ENCODE results near the gene MGAT5B. TPM values are rescaled to one million over a fixed set of nuclear protein-coding genes. Genes with fewer than 3 reads are reported as not detected.

The MGAT5B gene
- total and polyA plus RNA-seq, 4 donors: 0.02 to 0.25 TPM; not detected in 2

GRCh38 chr17:76920364-76921139, 52.3 kb downstream of the MGAT5B start:
- 48% methylated on average over 13 of the region's 13 CpGs for WGBS
- TF ChIP-seq TAF1 (conservative IDR thresholded peaks at IDR 0.05) (no peak), ZBTB33 (IDR thresholded peaks at IDR 0.05) (no peak), GABPA (IDR thresholded peaks at IDR 0.05 in 1 of 2, conservative IDR thresholded peaks at IDR 0.05 in 1 of 2) (no peak), ATF3 (IDR thresholded peaks at IDR 0.05) (no peak), FOXA1 (IDR thresholded peaks at IDR 0.05) (no peak), HNF4G (IDR thresholded peaks at IDR 0.05) (no peak), FOXA2 (IDR thresholded peaks at IDR 0.05) (no peak), REST (IDR thresholded peaks at IDR 0.05) (no peak), CTCF (IDR thresholded peaks at IDR 0.05; ENCODE audit: low read depth, low read length, missing input control) (no peak), MAX (IDR thresholded peaks at IDR 0.05) (no peak), NR2F2 (IDR thresholded peaks at IDR 0.05) (no peak), RAD21 (IDR thresholded peaks at IDR 0.05) (no peak), EGR1 (IDR thresholded peaks at IDR 0.05; ENCODE audit: low read depth in 2 of 2) (no peak), JUND (IDR thresholded peaks at IDR 0.05) (no peak), HNF4A (conservative IDR thresholded peaks at IDR 0.05) (no peak), RXRA (IDR thresholded peaks at IDR 0.05) (no peak), SP1 (IDR thresholded peaks at IDR 0.05) (no peak)
- H3K27ac ChIP-seq (ENCODE audit: low read depth in 1 of 2, low read length in 2 of 2): no peak overlapping the region
- no peak overlapping the region for H3K4me3 ChIP-seq (ENCODE audit: low read depth in 1 of 3, low read length in 3 of 3)
- H3K36me3 ChIP-seq (ENCODE audit: control insufficient read depth in 4 of 4, insufficient read depth in 3 of 4, low read depth in 1 of 4, low read length in 3 of 4): no peaks in the 10 kb centered on the region
- H3K9ac ChIP-seq (ENCODE audit: low read depth in 1 of 2, low read length in 2 of 2): no peak overlapping the region
- no peak for DNase-seq (ENCODE audit: low spot score)
- peaks cover 0 to 13% (median 4%) of the 10 kb centered on the region in 4 donors for H3K27me3 ChIP-seq (ENCODE audit: control insufficient read depth in 4 of 4, insufficient read depth in 4 of 4, low read length in 3 of 4)
- H3K9me3 ChIP-seq (ENCODE audit: control insufficient read depth in 4 of 4, low read length in 3 of 4): no peaks in the 10 kb centered on the region
- H3K4me1 ChIP-seq (ENCODE audit: control insufficient read depth in 4 of 4, insufficient read depth in 4 of 4, low read length in 3 of 4): no peaks in the 10 kb centered on the region
